Activated naive CD8-positive, alpha-beta T cell (primary cell): Measurements from ENCODE around the gene MTARC1.

Experiments used
- H3K27ac Mint-ChIP-seq: one replicate; pipeline ENCODE4 v1.8.0; 2021; ENCODE audit warnings: mixed read lengths
- H3K27me3 Mint-ChIP-seq: one replicate; pipeline ENCODE4 v1.8.0; 2021; ENCODE audit warnings: mixed read lengths
- H3K36me3 Mint-ChIP-seq: one replicate; pipeline ENCODE4 v1.8.0; 2021; ENCODE audit warnings: mixed read lengths
- H3K4me1 Mint-ChIP-seq: one replicate; pipeline ENCODE4 v1.8.0; 2021; ENCODE audit warnings: low read depth, mixed read lengths
- H3K4me3 Mint-ChIP-seq: one replicate; pipeline ENCODE4 v1.8.0; 2021; ENCODE audit warnings: mild to moderate bottlenecking, mixed read lengths
- H3K9me3 Mint-ChIP-seq: one replicate; pipeline ENCODE4 v1.8.0; 2021; ENCODE audit warnings: low read depth, mixed read lengths

The MTARC1 gene

DNA sequence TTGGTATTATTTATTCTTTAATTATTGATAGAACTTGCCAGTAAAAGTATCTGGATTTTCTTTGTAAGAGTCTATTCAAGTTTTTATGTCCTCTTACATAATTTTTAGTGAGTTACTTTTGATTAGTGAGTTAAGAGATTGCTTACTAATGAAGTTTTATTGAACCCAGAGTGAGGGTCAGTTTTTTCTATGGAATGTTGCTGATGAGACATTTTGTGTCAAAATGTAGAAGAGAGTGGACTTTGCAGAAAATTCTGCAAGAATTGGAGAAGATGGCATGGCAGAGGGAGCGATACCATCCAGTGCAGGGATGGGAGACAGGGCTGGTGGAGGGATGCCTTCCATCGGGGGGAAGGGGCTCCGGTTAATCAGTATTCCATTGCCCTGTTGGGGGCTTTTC lies 27.6 kb upstream of the MTARC1 start:
- Mint-ChIP-seq H3K9me3 (no peaks in the 10 kb centered on the region), H3K36me3 (no peaks in the 10 kb centered on the region), H3K4me3 (no peak overlapping the region), H3K27me3 (peaks cover 11% of the 10 kb centered on the region), H3K4me1 (no peaks in the 10 kb centered on the region), H3K27ac (no peak overlapping the region)

DNA sequence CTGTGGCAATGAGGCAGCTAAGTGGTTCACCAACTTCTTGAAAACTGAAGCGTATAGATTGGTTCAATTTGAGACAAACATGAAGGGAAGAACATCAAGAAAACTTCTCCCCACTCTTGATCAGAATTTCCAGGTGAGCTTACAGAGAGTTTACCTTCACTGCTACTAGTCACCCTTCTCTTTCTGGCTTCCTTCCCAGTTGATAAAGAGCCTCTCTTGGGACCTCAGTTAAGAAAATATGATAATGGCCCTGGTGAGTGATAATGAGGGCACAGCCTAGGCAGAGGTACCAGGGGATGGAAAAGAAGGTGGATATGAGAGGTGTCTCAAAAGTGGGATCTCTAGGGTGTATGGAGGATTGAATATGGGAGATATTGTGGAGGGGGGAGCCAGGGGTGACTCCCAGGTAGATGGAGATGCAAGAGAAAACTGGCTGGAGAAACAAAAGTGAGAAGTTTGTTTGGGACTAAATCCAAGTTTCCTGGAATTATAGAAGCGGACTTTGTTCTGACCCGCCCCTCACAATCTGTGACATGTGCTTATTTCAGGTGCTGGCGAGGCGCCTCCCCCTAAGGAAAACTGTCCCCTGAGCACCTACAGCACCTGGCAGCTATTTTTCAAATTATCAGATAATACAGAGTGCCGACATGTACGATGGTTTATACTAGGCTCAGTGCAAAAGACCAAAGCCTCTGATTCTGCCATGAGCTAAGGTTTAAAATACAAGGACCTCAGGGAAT lies 24.9 kb upstream of the MTARC1 start:
- H3K27me3 Mint-ChIP-seq: peaks cover 6% of the 10 kb centered on the region
- H3K4me3 Mint-ChIP-seq: no peak overlapping the region
- H3K4me1 Mint-ChIP-seq: no peaks in the 10 kb centered on the region
- no peak overlapping the region for H3K27ac Mint-ChIP-seq
- no peaks in the 10 kb centered on the region for H3K36me3 Mint-ChIP-seq
- H3K9me3 Mint-ChIP-seq: no peaks in the 10 kb centered on the region

DNA sequence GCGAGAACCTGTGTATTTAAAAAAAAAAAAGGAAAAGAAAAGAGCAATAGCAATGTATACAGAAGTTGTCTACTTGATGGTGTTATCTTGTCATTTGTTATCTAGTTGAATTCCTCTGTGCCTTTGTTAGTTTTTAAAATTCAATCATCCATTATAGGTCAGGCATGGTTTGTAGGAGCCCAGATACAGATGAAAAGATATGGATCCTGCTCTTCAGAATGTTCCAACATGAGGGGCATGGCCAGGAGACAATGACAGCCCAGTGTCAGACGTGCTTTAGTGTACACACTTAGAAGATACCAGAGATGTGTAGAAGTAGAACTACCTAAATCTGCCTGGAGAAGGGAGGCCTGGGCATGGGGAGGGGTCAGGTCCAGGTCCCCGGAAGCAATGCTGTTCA lies 22.0 kb upstream of the MTARC1 start:
- Mint-ChIP-seq H3K27me3 (peaks cover 3% of the 10 kb centered on the region), H3K36me3 (no peaks in the 10 kb centered on the region), H3K27ac (no peak overlapping the region), H3K9me3 (no peaks in the 10 kb centered on the region), H3K4me3 (no peak overlapping the region), H3K4me1 (no peaks in the 10 kb centered on the region)

DNA sequence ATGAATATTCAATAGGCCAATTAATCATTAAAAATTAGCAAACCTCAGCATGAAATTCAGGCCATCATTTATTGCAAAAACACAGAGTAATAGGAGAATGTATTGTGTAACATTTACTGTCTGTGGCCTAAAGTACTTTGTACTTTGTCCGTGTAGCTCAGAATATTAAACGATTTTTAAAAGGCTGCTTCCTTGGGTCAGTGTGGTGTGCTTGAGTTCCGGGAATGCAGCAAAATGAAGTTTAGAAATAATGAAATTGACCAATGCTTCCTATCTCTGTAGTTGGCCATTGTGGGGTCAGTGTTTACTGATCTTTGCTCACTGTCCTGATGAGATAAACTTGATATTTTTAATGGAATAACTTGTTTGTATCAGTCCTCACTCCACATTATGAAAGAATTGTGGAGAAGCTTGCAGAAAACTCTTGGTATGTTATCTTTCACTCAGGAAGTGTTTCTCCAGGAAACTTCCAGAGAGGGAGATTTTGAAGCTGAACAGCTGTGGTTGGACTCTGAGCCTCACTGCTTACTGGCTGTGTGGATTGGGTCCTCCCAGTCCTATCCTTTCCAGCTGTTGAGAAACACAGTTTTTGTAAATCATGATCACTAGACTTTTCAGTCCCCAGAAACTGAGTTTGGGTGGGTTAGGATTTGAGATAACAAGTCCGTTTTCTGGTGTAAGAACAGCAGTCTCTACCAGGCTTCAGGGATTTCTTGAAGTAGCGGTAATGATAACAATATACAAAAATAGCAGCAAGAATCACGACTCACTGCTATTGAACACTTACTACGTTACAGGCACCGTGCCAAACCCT lies 19.2 kb upstream of the MTARC1 start:
- Mint-ChIP-seq H3K27ac (no peak overlapping the region), H3K9me3 (no peaks in the 10 kb centered on the region), H3K36me3 (no peaks in the 10 kb centered on the region), H3K4me3 (no peak overlapping the region), H3K27me3 (peaks cover 7% of the 10 kb centered on the region), H3K4me1 (no peaks in the 10 kb centered on the region)

DNA sequence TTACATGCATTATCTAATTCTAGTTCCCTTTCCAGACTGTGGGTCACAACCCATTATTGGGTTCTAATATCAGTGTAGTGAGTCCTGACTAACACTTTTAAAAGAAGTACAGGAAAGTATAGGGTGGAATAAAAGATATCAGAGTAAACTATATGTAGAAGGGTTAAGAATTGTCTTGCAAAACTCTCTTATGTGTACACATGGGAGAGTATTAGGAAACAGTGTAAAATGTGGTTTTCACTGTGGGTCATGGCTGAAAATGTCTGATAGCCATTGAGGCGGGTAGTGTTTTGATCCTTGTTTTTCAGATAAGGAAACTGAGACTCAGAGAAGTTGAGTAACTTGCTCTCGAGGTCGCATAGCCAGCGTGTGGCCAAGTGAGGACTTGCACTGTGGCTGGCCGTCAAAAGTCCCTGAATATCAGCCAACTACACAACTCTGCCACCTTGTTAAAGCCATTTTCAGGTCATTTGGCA lies 18.5 kb upstream of the MTARC1 start:
- Mint-ChIP-seq H3K36me3 (no peaks in the 10 kb centered on the region), H3K27ac (no peak overlapping the region), H3K9me3 (no peaks in the 10 kb centered on the region), H3K27me3 (peaks cover 7% of the 10 kb centered on the region), H3K4me1 (no peaks in the 10 kb centered on the region), H3K4me3 (no peak overlapping the region)

DNA sequence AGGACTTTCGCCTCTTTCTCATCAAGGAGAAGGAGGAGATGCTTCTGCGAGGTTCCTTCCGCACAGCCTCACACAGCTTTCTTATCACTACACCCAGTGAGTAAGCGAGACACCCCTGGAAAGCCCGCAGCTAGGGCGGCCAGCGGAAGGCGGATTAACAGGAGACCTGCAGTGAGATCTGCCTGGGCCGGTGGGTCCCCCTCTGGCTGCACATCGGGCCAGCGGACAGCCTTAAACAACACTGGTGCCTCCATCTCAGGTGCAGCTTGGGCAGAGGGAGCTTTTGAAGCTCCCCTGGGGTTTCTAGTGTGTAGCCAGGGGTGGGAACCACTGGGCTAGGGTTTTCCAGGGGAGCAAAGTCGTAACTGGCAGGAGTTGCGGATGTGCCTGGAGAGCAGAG lies 17.5 kb upstream of the MTARC1 start:
- no peak overlapping the region for H3K4me3 Mint-ChIP-seq
- H3K27me3 Mint-ChIP-seq: peaks cover 7% of the 10 kb centered on the region
- H3K4me1 Mint-ChIP-seq: no peaks in the 10 kb centered on the region
- no peaks in the 10 kb centered on the region for H3K9me3 Mint-ChIP-seq
- H3K36me3 Mint-ChIP-seq: no peaks in the 10 kb centered on the region
- H3K27ac Mint-ChIP-seq: no peak overlapping the region

DNA sequence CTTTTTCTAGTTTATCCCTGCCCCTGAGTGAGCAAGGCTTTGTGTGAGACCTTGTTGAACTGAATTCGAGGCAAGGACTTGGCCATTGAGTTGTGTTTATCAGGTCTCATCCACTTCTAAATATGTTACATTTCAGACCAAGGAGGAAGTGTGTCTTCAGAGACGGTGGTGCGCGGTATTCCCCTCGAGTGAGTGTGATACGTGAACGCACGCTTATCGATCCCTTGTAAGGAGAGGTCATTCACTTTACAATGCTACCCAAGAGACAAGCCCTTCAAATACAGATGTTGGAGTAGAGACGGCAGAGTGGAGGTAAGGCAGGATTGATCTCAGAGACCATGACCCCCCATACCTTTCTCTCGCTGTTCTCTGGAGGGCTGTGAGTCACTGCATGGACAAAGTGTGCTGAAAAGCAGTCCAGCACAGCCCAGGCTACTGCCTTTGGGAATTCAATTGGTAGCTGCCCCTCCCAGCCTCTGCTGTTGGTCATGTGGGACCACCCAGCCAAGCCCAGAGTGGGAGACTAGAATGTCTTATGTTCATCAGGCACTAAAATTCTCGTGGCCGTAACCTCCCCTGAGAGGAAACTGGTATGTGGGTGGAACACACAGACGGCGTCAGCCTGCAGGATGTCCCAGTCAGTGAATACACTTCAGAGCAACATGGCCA lies 16.3 kb upstream of the MTARC1 start:
- H3K27ac Mint-ChIP-seq: no peak overlapping the region
- H3K9me3 Mint-ChIP-seq: no peaks in the 10 kb centered on the region
- no peaks in the 10 kb centered on the region for H3K36me3 Mint-ChIP-seq
- peaks cover 6% of the 10 kb centered on the region for H3K27me3 Mint-ChIP-seq
- no peak overlapping the region for H3K4me3 Mint-ChIP-seq
- no peaks in the 10 kb centered on the region for H3K4me1 Mint-ChIP-seq

DNA sequence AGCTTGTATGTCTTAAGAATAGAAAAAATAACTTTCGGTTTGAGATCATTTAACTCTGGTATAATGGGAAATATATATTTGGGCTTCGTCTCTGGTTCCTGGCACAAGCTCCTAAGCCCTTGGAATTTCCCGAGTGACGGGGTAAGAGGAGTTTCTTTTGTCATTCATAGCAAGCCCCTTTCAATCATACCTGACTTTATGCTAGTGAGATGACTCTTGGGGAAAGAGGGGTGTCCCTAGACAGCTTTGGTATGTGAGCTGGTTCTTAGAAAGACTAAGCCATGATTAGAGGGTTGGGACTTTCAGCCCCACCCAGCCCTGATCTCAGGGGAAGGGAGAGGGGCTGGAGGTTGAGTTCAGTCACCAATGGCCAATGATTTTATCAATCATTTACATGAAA lies 13.9 kb upstream of the MTARC1 start:
- H3K9me3 Mint-ChIP-seq: no peaks in the 10 kb centered on the region
- H3K4me3 Mint-ChIP-seq: no peak overlapping the region
- H3K36me3 Mint-ChIP-seq: no peaks in the 10 kb centered on the region
- H3K27me3 Mint-ChIP-seq: peaks cover 17% of the 10 kb centered on the region
- no peak overlapping the region for H3K27ac Mint-ChIP-seq
- no peaks in the 10 kb centered on the region for H3K4me1 Mint-ChIP-seq

DNA sequence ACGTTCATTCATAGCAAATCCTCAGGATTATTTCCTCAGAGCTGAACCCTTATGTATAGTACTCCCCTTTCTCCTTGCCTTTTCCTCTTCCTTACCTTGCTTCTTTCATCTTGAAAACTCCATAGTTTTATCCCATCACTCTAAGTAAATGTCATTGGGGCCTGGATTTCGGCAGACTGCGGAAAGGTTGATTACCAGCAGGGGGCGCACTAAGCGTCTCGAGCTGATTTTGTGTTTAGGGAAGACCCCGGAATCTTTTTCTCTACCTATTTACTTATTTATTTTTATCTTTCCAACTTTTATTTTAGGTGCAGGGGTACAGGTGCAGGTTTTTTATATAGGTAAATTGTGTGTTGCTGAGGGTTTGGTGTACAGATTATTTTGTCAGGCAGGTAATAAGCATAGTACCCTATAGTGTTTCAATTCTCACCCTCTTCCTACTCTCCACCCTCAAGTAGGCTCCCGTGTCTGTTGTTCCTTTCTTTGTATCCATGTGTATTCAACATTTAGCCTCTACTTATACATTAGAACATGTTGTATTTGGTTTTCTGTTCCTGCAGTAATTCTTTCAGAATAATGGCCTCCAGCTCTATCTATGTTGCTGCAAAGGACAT lies 11.4 kb upstream of the MTARC1 start:
- H3K36me3 Mint-ChIP-seq: no peaks in the 10 kb centered on the region
- H3K4me3 Mint-ChIP-seq: no peak overlapping the region
- H3K4me1 Mint-ChIP-seq: no peaks in the 10 kb centered on the region
- H3K27ac Mint-ChIP-seq: no peak overlapping the region
- peaks cover 12% of the 10 kb centered on the region for H3K27me3 Mint-ChIP-seq
- H3K9me3 Mint-ChIP-seq: no peaks in the 10 kb centered on the region

DNA sequence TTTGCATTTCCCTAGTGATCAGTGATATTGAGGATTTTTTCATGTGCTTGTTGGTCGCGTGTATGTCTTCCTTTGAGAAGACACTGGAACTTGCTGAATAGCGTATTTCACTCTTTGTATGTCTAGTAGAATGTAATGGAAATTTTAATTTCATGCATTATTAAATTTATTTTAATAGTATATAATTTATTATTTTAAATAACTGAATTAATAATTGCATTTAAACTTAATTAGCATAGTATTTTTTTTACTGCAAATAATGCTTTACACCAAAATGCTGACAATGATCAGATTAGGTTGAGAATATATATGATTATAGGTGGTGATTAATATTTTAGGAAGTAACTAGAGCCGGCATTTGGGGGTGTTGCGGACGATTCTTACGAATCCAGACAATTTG lies 10.5 kb upstream of the MTARC1 start:
- H3K27me3 Mint-ChIP-seq: peaks cover 12% of the 10 kb centered on the region
- H3K9me3 Mint-ChIP-seq: no peaks in the 10 kb centered on the region
- no peaks in the 10 kb centered on the region for H3K36me3 Mint-ChIP-seq
- H3K27ac Mint-ChIP-seq: no peak overlapping the region
- H3K4me1 Mint-ChIP-seq: no peaks in the 10 kb centered on the region
- H3K4me3 Mint-ChIP-seq: no peak overlapping the region

DNA sequence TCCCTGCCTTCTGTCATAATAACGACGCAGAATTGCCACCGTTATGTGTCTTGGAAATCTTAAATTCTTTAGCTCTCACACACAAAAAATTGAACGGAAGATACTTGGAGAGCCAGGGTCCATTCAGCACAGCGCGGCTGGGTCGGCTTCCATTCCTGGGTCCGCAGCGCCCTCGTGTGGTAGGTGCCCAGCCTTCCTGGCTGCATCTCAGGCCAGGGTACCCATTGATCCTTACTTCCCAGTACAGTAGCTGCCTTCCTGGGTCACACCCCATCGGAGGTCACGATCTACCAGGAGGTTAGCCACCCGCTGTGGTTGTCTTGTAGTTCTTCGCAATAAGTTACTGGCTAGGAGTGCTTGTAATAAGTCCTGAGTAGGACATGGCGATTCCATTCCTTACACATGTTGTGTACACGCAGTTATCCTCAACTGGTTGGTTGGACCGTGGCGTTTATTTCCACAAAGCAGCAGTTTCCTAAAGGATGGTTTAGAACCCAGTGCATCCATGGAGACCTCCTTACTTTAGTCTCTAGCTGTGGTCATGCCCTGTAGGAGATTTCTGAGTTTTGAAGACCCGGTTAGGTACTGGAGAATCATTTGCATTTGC lies 9.9 kb upstream of the MTARC1 start:
- no peak overlapping the region for H3K27ac Mint-ChIP-seq
- no peak overlapping the region for H3K4me3 Mint-ChIP-seq

DNA sequence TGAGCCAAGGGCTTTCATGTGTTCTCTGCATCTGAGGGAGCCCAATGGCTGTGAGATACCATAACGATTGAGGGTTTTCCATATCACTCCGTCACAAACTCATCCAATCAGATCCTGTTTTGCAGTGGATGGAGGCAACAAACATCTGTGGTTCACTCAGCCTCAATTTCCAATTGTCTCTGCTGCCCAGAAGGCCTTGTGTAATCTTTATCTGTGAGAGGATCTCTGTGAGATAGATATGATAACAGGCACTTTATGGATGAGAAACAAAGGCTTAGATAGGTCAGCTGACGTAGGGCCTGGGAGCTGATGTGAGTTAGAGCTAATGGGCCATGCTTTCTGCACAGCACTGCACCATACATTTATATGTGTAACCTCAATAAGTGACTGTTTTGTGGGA lies 3.3 kb upstream of the MTARC1 start:
- H3K36me3 Mint-ChIP-seq: no peaks in the 10 kb centered on the region
- H3K27me3 Mint-ChIP-seq: peaks cover 27% of the 10 kb centered on the region
- H3K27ac Mint-ChIP-seq: no peak overlapping the region
- H3K4me1 Mint-ChIP-seq: peaks cover 2% of the 10 kb centered on the region
- no peaks in the 10 kb centered on the region for H3K9me3 Mint-ChIP-seq
- H3K4me3 Mint-ChIP-seq: no peak overlapping the region

More for the DNA sequence above, 9.9 kb upstream of the MTARC1 start:
- Mint-ChIP-seq H3K9me3 (no peaks in the 10 kb centered on the region), H3K36me3 (no peaks in the 10 kb centered on the region), H3K27me3 (peaks cover 13% of the 10 kb centered on the region), H3K4me1 (no peaks in the 10 kb centered on the region)

DNA sequence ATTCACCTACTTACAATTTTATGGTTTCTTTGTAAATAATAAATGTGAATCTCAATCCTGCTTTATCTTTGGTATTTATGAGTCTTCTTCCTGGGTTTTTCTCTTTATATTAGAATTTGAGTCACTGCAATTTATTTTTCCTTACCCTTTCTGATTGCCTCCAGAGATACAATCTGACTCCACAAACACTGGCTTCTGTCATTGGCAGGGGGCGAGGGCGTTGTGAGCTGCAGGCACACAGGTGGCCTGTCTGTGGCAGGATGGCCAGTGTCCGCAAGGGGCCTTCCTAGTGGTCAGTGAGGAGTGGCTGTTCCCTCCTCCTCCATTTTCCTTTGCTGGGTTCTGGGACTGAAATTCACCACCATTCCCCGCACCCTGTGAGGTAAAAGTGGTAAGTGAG lies 2.0 kb upstream of the MTARC1 start:
- Mint-ChIP-seq H3K27ac (no peak overlapping the region), H3K4me3 (no peak overlapping the region), H3K4me1 (peaks cover 2% of the 10 kb centered on the region), H3K9me3 (no peaks in the 10 kb centered on the region), H3K27me3 (peaks cover 30% of the 10 kb centered on the region), H3K36me3 (no peaks in the 10 kb centered on the region)

DNA sequence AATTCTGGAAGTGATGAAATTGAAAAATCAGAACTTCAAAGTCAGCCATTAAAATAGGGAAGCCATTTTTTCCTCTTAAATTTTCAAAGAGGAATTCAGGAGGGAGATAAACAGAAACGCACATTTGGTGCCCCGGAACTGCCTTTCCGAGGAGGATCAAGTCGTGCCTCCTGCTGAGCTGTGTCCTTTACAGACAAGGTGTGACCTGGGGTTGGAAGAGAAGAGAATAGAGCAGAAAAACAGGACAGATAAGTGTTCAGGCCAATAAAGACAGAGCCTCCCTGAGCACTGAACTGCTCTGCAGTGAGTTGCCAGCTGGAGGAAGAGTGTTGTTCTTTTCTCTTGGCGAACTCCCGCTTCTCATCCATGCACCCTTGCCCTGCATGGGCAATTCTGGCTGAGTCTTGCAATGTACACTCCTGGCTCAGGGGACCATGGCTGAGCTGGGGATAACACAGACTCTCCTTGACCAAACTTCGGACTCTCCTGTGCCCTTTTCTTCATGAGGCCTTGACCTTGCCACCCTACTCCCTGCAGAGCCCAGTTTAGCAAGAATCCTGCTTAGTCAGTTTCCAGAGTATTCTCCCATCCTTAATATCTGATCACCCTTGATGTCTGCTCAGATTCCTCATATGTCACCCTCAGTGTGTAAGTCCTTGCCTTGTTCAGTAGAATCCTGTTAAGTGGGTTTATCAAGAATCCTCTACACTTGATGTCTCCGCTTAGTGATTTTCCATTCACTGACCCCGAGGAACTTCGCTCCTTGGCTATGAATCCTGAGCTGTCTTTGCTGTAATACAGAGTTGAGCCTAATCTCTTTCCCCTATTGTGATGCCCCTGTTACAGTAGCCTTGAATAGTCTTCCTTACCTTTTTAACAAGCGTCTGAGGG lies 1.3 kb upstream of the MTARC1 start:
- Mint-ChIP-seq H3K4me3 (peak overlapping the region; percentile 14), H3K27ac (no peak overlapping the region), H3K36me3 (no peaks in the 10 kb centered on the region), H3K9me3 (no peaks in the 10 kb centered on the region), H3K4me1 (peaks cover 2% of the 10 kb centered on the region), H3K27me3 (peaks cover 30% of the 10 kb centered on the region)
